ENCODE data around the gene AFF3.

The AFF3 gene

DNA sequence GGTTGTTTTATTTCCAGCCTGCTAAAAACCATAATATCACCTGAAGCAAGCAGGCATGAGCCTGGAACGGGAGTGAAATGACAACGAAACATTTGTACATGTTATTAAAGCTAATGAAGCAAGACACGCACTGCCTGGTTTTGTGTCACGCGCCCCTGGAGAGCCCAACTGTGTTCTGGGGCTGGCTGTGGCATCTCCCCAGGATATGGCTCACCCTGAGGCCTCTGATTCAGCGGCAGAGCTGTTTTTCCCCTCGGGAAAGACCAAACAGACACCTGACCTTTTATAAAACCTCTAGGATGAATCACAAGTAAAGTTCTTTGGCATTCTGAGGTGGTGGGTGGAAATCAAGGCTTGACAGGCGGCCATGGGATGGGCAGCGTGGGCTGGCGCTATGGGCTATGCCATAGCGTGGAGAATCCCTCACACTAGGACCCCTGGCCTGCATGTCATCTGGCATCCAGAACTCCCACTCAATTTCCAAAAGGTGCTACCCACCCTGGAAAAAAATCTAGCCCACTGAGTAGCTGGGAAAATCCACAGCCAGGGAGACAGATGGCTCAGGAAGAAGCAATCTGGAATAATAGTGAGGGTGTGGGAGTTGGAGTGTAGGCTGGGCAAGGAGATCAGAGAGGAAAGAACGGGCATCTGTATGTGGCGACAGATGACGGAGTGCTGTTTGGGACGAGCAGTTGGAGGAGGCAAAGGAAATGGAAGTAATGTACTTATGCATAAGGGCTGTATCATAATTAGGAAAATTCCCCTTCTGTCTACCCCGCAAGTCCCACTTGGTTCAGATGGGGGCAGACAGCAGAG, 262.0 kb downstream of the AFF3 start:
- TF ChIP-seq ZBTB7A (IDR thresholded peaks at IDR 0.05; ENCODE audit: low read depth) = no peak
- TF ChIP-seq REST (IDR thresholded peaks at IDR 0.05; ENCODE audit: low read depth) = no peak
- TF ChIP-seq FOXM1 (IDR thresholded peaks at IDR 0.05; ENCODE audit: borderline replicate concordance, low read depth) = no peak

DNA sequence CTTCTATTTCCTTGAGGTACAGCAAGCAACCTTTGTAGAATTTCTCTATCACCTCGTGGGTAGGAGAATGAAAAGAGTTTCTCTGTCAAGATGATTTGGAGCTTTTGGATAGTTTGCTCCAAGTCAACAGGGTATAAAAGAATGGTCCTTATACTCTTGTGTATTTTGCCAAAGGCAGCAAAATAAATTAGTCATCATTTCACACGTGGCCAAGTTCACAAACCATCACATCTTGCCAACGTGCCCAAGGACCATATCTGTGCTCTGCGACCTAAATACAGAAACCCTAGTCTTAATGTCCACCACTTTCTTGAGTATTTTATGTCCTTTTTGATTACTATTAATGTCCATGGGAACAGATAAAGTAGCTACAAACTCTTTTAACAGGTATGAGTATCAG, 262.9 kb downstream of the AFF3 start:
- no peak for TF ChIP-seq MAX (IDR thresholded peaks at IDR 0.05)
- TF ChIP-seq TCF12 (IDR thresholded peaks at IDR 0.05; ENCODE audit: low read depth) = no peak
- no peak for TF ChIP-seq TEAD4 (IDR thresholded peaks at IDR 0.05)
- TF ChIP-seq, protein P1, sequence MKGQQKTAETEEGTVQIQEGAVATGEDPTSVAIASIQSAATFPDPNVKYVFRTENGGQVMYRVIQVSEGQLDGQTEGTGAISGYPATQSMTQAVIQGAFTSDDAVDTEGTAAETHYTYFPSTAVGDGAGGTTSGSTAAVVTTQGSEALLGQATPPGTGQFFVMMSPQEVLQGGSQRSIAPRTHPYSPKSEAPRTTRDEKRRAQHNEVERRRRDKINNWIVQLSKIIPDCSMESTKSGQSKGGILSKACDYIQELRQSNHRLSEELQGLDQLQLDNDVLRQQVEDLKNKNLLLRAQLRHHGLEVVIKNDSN (IDR thresholded peaks at IDR 0.05) = no peak
- TF ChIP-seq RAD21 (IDR thresholded peaks at IDR 0.05; ENCODE audit: low read depth) = no peak
- no peak for TF ChIP-seq ZBTB7A (IDR thresholded peaks at IDR 0.05; ENCODE audit: low read depth)
- TF ChIP-seq EP300 (IDR thresholded peaks at IDR 0.05; ENCODE audit: borderline replicate concordance) = no peak
- TF ChIP-seq TAF1 (IDR thresholded peaks at IDR 0.05; ENCODE audit: low read depth) = no peak
- TF ChIP-seq REST (IDR thresholded peaks at IDR 0.05; ENCODE audit: low read depth) = no peak

- TF ChIP-seq MAX (IDR thresholded peaks at IDR 0.05) (no peak), TCF12 (IDR thresholded peaks at IDR 0.05; ENCODE audit: low read depth) (no peak)
- TF ChIP-seq, protein P1 (IDR thresholded peaks at IDR 0.05) = no peak
These were observed 263.6 kb downstream of the AFF3 start for GRCh38 chr2:99878581-99879350.

GRCh38 chr2:99877963-99878362, 264.4 kb downstream of the AFF3 start:
- TF ChIP-seq TCF12 (IDR thresholded peaks at IDR 0.05; ENCODE audit: low read depth) (no peak), NFIC (IDR thresholded peaks at IDR 0.05) (no peak), RAD21 (IDR thresholded peaks at IDR 0.05; ENCODE audit: low read depth) (no peak), MAX (IDR thresholded peaks at IDR 0.05) (no peak), TAF1 (IDR thresholded peaks at IDR 0.05; ENCODE audit: low read depth) (no peak), EP300 (IDR thresholded peaks at IDR 0.05; ENCODE audit: borderline replicate concordance) (no peak), TEAD4 (IDR thresholded peaks at IDR 0.05) (no peak), ZBTB7A (IDR thresholded peaks at IDR 0.05; ENCODE audit: low read depth) (no peak), REST (IDR thresholded peaks at IDR 0.05; ENCODE audit: low read depth) (no peak), CREB1 (IDR thresholded peaks at IDR 0.05; ENCODE audit: low read depth) (no peak), FOXM1 (IDR thresholded peaks at IDR 0.05; ENCODE audit: borderline replicate concordance, low read depth) (no peak), YY1 (IDR thresholded peaks at IDR 0.05; ENCODE audit: low read depth) (no peak)
- TF ChIP-seq, protein P1 (IDR thresholded peaks at IDR 0.05) = no peak

Measured in Ishikawa (cell line).